ENCODE results near the gene TADA2A.

Gene TADA2A

GRCh38 chr17:37480427-37480826 is 73.7 kb downstream of the TADA2A start:
- Histone ChIP-seq H3K9ac (ENCODE audit: low read length) (no peak overlapping the region), H3K4me1 (ENCODE audit: insufficient read depth, low read length, severe bottlenecking) (peaks cover 6% of the 10 kb centered on the region), H3K79me2 (ENCODE audit: insufficient read depth, low read length) (no peaks in the 10 kb centered on the region), H2AFZ (ENCODE audit: low read length) (no peak overlapping the region), H3K27me3 (ENCODE audit: insufficient read depth, low read length) (no peaks in the 10 kb centered on the region), H3K4me3 (ENCODE audit: low read depth, low read length, poor library complexity, severe bottlenecking) (no peak overlapping the region), H4K20me1 (ENCODE audit: insufficient read depth, low read length) (no peaks in the 10 kb centered on the region), H3K9me3 (ENCODE audit: low read length) (no peaks in the 10 kb centered on the region), H3F3A (ENCODE audit: insufficient read depth, low read length) (no peaks in the 10 kb centered on the region), H3K9me2 (ENCODE audit: low read depth, low read length) (no peaks in the 10 kb centered on the region), H3K4me2 (ENCODE audit: low read length) (no peak overlapping the region), H3K36me3 (ENCODE audit: insufficient read depth, low read length) (peaks cover 43% of the 10 kb centered on the region), H3K27ac (ENCODE audit: low read depth, low read length, poor library complexity, severe bottlenecking) (no peak overlapping the region)
- no peak for TF ChIP-seq EZH2 (IDR thresholded peaks at IDR 0.05; ENCODE audit: borderline replicate concordance, low read length)
- TF ChIP-seq CTCF (IDR thresholded peaks at IDR 0.05; ENCODE audit: low read length) = no peak

- Histone ChIP-seq H3K4me3 (ENCODE audit: low read depth, low read length, poor library complexity, severe bottlenecking) (no peak overlapping the region), H3K4me1 (ENCODE audit: insufficient read depth, low read length, severe bottlenecking) (peaks cover 6% of the 10 kb centered on the region), H3K9ac (ENCODE audit: low read length) (no peak overlapping the region), H3F3A (ENCODE audit: insufficient read depth, low read length) (peaks cover 4% of the 10 kb centered on the region; the same call in 1 of the 2 replicates), H3K9me2 (ENCODE audit: low read depth, low read length) (no peaks in the 10 kb centered on the region), H3K9me3 (ENCODE audit: low read length) (no peaks in the 10 kb centered on the region), H3K27me3 (ENCODE audit: insufficient read depth, low read length) (no peaks in the 10 kb centered on the region), H3K79me2 (ENCODE audit: insufficient read depth, low read length) (no peaks in the 10 kb centered on the region), H3K27ac (ENCODE audit: low read depth, low read length, poor library complexity, severe bottlenecking) (no peak overlapping the region), H3K36me3 (ENCODE audit: insufficient read depth, low read length) (peaks cover 36% of the 10 kb centered on the region), H2AFZ (ENCODE audit: low read length) (no peak overlapping the region), H4K20me1 (ENCODE audit: insufficient read depth, low read length) (no peaks in the 10 kb centered on the region), H3K4me2 (ENCODE audit: low read length) (no peak overlapping the region)
- TF ChIP-seq CTCF (IDR thresholded peaks at IDR 0.05; ENCODE audit: low read length) (no peak), EZH2 (IDR thresholded peaks at IDR 0.05; ENCODE audit: borderline replicate concordance, low read length) (no peak)
Observed at GRCh38 chr17:37481001-37481665, 74.4 kb downstream of the TADA2A start.

GRCh38 chr17:37483311-37484039 is 76.8 kb downstream of the TADA2A start:
- TF ChIP-seq EZH2 (IDR thresholded peaks at IDR 0.05; ENCODE audit: borderline replicate concordance, low read length) = no peak
- no peak for TF ChIP-seq CTCF (IDR thresholded peaks at IDR 0.05; ENCODE audit: low read length)
- no peak overlapping the region for H3K4me3 ChIP-seq (ENCODE audit: low read depth, low read length, poor library complexity, severe bottlenecking)
- H4K20me1 ChIP-seq (ENCODE audit: insufficient read depth, low read length) = no peaks in the 10 kb centered on the region
- no peak overlapping the region for H3K27ac ChIP-seq (ENCODE audit: low read depth, low read length, poor library complexity, severe bottlenecking)
- peaks cover 16% of the 10 kb centered on the region for H3K36me3 ChIP-seq (ENCODE audit: insufficient read depth, low read length)
- no peak overlapping the region for H3K4me2 ChIP-seq (ENCODE audit: low read length)
- H2AFZ ChIP-seq (ENCODE audit: low read length) = no peak overlapping the region
- H3K9me3 ChIP-seq (ENCODE audit: low read length) = no peaks in the 10 kb centered on the region
- H3K27me3 ChIP-seq (ENCODE audit: insufficient read depth, low read length) = no peaks in the 10 kb centered on the region
- no peaks in the 10 kb centered on the region for H3K9me2 ChIP-seq (ENCODE audit: low read depth, low read length)
- H3K9ac ChIP-seq (ENCODE audit: low read length) = no peak overlapping the region
- peaks cover 7% of the 10 kb centered on the region for H3F3A ChIP-seq (ENCODE audit: insufficient read depth, low read length)
- H3K4me1 ChIP-seq (ENCODE audit: insufficient read depth, low read length, severe bottlenecking) = peaks cover 13% of the 10 kb centered on the region
- H3K79me2 ChIP-seq (ENCODE audit: insufficient read depth, low read length) = no peaks in the 10 kb centered on the region

All from OCI-LY1 (cell line).